A549 (cell line): ENCODE results near the gene ARHGAP44.

Experiments
- CTCF ChIP-seq: fragments of >200 bp; sonication (Bioruptor Twin); formaldehyde crosslinking; IDR thresholded peaks from 3 replicates; pipeline ENCODE4 v1.5.1; 2016
- EP300 ChIP-seq, 2 experiments: fragments of >200 bp; sonication (Bioruptor Twin); formaldehyde crosslinking; IDR thresholded peaks; 2 replicates in 1 of 2; 3 replicates in 1 of 2; pipeline ENCODE4 v1.6.1; 2016 to 2017
- NPAS2 ChIP-seq: fragments of 250-450 bp; sonication (Bioruptor Pico); IDR thresholded peaks from 2 replicates; pipeline ENCODE4 v1.8.0; 2022; ENCODE audit warnings: mild to moderate bottlenecking, moderate library complexity, borderline replicate concordance
- SREBF2 ChIP-seq: fragments of 450-650 bp; IDR thresholded peaks from 2 replicates; pipeline ENCODE4 v1.6.1; 2014; ENCODE audit warnings: mild to moderate bottlenecking, moderate library complexity

DNA sequence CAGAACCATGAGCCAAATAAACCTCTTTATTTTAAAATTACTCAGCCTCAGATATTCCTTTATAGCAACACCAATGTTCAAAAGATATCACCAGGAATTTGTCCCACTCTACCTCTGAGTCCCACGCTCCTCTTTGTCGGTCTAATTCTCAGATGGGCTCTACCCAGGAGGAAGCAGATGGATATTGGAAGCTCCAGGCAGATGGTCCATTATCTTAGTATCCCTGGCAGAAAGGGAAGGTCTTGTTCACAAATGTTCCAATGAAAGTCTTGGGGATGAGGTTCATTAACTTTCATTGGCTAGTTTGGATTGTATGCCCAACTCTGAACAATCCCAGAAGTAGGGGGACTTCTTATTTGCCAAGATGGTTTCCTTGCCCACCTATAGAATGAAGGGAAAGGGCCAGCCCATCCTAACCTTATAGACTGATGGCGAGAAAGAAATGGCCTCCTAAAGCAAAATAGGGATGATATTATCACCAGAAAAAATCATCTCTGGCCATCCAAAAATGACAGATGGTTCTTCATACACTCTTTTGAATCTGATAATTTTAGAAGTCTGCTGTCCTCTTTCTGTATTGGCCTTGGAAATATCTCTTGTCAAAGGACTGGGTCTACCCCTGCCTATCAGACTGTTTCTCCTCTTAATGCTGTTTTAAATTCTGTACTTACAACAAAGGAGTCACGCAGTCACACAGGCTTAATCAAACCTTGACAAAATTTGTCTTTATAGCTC lies 249.8 kb downstream of the ARHGAP44 start:
- TF ChIP-seq CTCF (no peak), EP300 (IDR thresholded peaks at IDR 0.05) (no peak), SREBF2 (no peak), NPAS2 (no peak)
